ENCODE results near the gene VPS72.
A peak's percentile ranks its signal among the peaks of the same experiment; 100 is the strongest.

VPS72 gene

DNA sequence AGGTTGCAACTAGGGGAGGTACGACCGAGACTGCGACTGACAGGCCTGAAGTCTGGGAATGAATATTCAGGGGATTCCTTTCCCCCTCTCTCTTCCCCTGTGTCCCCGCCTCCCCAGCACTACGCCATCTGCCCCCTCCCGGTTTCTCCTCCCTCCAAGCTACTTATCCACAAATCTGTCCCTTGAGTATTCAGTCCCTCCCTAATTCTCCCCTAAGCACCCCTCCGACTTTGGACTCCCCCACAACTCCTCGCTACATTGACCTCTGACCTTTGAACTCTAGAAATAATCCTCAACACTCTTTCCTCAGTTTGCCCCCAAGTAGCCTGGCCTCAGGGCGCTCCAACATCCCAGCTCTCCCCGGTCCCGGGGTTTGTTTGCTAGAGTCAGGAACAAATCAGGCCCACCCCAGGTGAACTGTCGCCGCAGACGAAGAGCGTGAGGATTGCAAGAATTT lies 24.7 kb downstream of the VPS72 start:
- FAIRE-seq = no peak

GRCh38 chr1:151164732-151165280 lies 25.2 kb downstream of the VPS72 start:
- FAIRE-seq (no peak), DNase-seq (ENCODE audit: insufficient read length, low spot score) (no peak)
- TF ChIP-seq POU2F2 (IDR thresholded peaks at IDR 0.05; ENCODE audit: low read depth, low read length) = no peak
- TF ChIP-seq POLR2A (IDR thresholded peaks at IDR 0.05; ENCODE audit: low read depth, low read length) = no peak
- TF ChIP-seq PAX5 (IDR thresholded peaks at IDR 0.05; ENCODE audit: insufficient read depth, low read length, severe bottlenecking) = no peak
- TF ChIP-seq TAF1 (IDR thresholded peaks at IDR 0.05; ENCODE audit: low read depth, low read length) = no peak
- TF ChIP-seq SPI1 (IDR thresholded peaks at IDR 0.05; ENCODE audit: low read depth, low read length) = no peak
- TF ChIP-seq POLR2AphosphoS5 (IDR thresholded peaks at IDR 0.05; ENCODE audit: low read depth, low read length) = no peak

More for the DNA sequence above, 24.7 kb downstream of the VPS72 start:
- TF ChIP-seq PAX5 (IDR thresholded peaks at IDR 0.05; ENCODE audit: insufficient read depth, low read length, severe bottlenecking) (no peak), TAF1 (IDR thresholded peaks at IDR 0.05; ENCODE audit: low read depth, low read length) (no peak), POLR2AphosphoS5 (IDR thresholded peaks at IDR 0.05; ENCODE audit: low read depth, low read length) (no peak), SPI1 (IDR thresholded peaks at IDR 0.05; ENCODE audit: low read depth, low read length) (no peak), POU2F2 (IDR thresholded peaks at IDR 0.05; ENCODE audit: low read depth, low read length) (no peak), POLR2A (IDR thresholded peaks at IDR 0.05; ENCODE audit: low read depth, low read length) (no peak)
- no peak for DNase-seq (ENCODE audit: insufficient read length, low spot score)

- peak; percentile 86 for TF ChIP-seq SPI1 (IDR thresholded peaks at IDR 0.05; ENCODE audit: low read depth, low read length)
- no peak for TF ChIP-seq TAF1 (IDR thresholded peaks at IDR 0.05; ENCODE audit: low read depth, low read length)
- no peak for TF ChIP-seq POLR2AphosphoS5 (IDR thresholded peaks at IDR 0.05; ENCODE audit: low read depth, low read length)
- no peak for TF ChIP-seq PAX5 (IDR thresholded peaks at IDR 0.05; ENCODE audit: insufficient read depth, low read length, severe bottlenecking)
- TF ChIP-seq POU2F2 (IDR thresholded peaks at IDR 0.05; ENCODE audit: low read depth, low read length) = no peak
- no peak for FAIRE-seq
These were observed 30.6 kb downstream of the VPS72 start for GRCh38 chr1:151159373-151159772.

GRCh38 chr1:151158751-151159251 lies 31.2 kb downstream of the VPS72 start:
- no peak for TF ChIP-seq POU2F2 (IDR thresholded peaks at IDR 0.05; ENCODE audit: low read depth, low read length)
- no peak for TF ChIP-seq POLR2AphosphoS5 (IDR thresholded peaks at IDR 0.05; ENCODE audit: low read depth, low read length)
- no peak for TF ChIP-seq PAX5 (IDR thresholded peaks at IDR 0.05; ENCODE audit: insufficient read depth, low read length, severe bottlenecking)
- no peak for TF ChIP-seq SPI1 (IDR thresholded peaks at IDR 0.05; ENCODE audit: low read depth, low read length)
- no peak for TF ChIP-seq TAF1 (IDR thresholded peaks at IDR 0.05; ENCODE audit: low read depth, low read length)
- no peak for TF ChIP-seq POLR2A (IDR thresholded peaks at IDR 0.05; ENCODE audit: low read depth, low read length)
- FAIRE-seq (no peak), DNase-seq (ENCODE audit: insufficient read length, low spot score) (no peak)

More at GRCh38 chr1:151159373-151159772, 30.6 kb downstream of the VPS72 start:
- no peak for DNase-seq (ENCODE audit: insufficient read length, low spot score)

DNA sequence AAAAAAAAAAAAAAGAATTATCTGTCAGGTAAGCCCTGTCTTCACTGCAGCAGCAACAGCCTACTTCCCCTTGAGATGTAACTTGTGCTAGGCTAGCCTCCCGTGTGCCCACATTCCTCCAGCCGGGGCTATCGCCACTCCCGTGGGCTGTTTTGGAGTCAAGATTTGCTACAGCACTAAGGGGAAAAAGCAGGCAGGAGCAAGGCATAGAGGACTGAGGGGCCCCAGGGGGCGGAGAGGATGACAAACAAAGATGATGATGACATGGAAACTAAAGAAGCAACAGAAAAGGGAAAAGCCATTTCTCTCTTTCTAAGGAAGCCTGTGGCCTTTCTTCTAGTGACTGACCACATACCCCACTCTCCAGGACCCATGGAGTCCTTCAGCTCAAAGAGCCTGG lies 31.7 kb downstream of the VPS72 start:
- FAIRE-seq (no peak), DNase-seq (ENCODE audit: insufficient read length, low spot score) (no peak)
- TF ChIP-seq POU2F2 (IDR thresholded peaks at IDR 0.05; ENCODE audit: low read depth, low read length) (no peak), PAX5 (IDR thresholded peaks at IDR 0.05; ENCODE audit: insufficient read depth, low read length, severe bottlenecking) (no peak), TAF1 (IDR thresholded peaks at IDR 0.05; ENCODE audit: low read depth, low read length) (no peak), POLR2A (IDR thresholded peaks at IDR 0.05; ENCODE audit: low read depth, low read length) (no peak), SPI1 (IDR thresholded peaks at IDR 0.05; ENCODE audit: low read depth, low read length) (no peak), POLR2AphosphoS5 (IDR thresholded peaks at IDR 0.05; ENCODE audit: low read depth, low read length) (no peak)

- TF ChIP-seq SPI1 (IDR thresholded peaks at IDR 0.05; ENCODE audit: low read depth, low read length) = 0 out of 2 replicates have a peak, but pooled peaks have one; percentile 6
- no peak for TF ChIP-seq PAX5 (IDR thresholded peaks at IDR 0.05; ENCODE audit: insufficient read depth, low read length, severe bottlenecking)
- TF ChIP-seq POLR2A (IDR thresholded peaks at IDR 0.05; ENCODE audit: low read depth, low read length) = peak; percentile 70; the same call in 1 of the 2 replicates
- FAIRE-seq (peak; percentile 78), DNase-seq (ENCODE audit: insufficient read length, low spot score) (no peak)
These were observed 32.9 kb downstream of the VPS72 start for GRCh38 chr1:151157067-151157531.

DNA sequence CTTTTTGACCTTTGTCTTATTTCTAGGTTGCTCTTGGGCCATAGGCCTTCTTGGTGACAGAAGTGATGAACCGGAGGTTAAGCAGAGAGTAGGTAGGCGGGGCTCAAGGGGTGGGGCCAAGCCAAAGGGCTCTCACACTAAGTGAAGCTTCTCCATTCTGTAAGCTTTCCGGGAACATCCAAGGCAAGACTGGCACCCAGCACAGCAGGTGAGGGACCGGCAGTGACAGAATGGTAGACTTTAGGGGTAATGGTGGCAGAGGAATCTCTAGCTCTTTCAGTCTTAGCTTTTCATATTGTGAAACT lies 33.5 kb downstream of the VPS72 start, which contains the start of gene TNFAIP8L2:
TSS of gene TNFAIP8L2 (plus strand) at position 135 of the 305 bp plus-strand sequence. CDS start 2,049 bp downstream, outside the sequence.
- FAIRE-seq = peak; percentile 76
- TF ChIP-seq TAF1 (IDR thresholded peaks at IDR 0.05; ENCODE audit: low read depth, low read length) = no peak
- TF ChIP-seq SPI1 (IDR thresholded peaks at IDR 0.05; ENCODE audit: low read depth, low read length) = no peak
- no peak for TF ChIP-seq POLR2AphosphoS5 (IDR thresholded peaks at IDR 0.05; ENCODE audit: low read depth, low read length)
- TF ChIP-seq POLR2A (IDR thresholded peaks at IDR 0.05; ENCODE audit: low read depth, low read length) = no peak
- no peak for TF ChIP-seq PAX5 (IDR thresholded peaks at IDR 0.05; ENCODE audit: insufficient read depth, low read length, severe bottlenecking)
- TF ChIP-seq POU2F2 (IDR thresholded peaks at IDR 0.05; ENCODE audit: low read depth, low read length) = no peak
- DNase-seq (ENCODE audit: insufficient read length, low spot score) = no peak

- DNase-seq (ENCODE audit: insufficient read length, low spot score) = no peak
- FAIRE-seq = no peak
- no peak for TF ChIP-seq POLR2A (IDR thresholded peaks at IDR 0.05; ENCODE audit: low read depth, low read length)
These were observed 42.3 kb downstream of the VPS72 start for GRCh38 chr1:151147665-151148064.

DNA sequence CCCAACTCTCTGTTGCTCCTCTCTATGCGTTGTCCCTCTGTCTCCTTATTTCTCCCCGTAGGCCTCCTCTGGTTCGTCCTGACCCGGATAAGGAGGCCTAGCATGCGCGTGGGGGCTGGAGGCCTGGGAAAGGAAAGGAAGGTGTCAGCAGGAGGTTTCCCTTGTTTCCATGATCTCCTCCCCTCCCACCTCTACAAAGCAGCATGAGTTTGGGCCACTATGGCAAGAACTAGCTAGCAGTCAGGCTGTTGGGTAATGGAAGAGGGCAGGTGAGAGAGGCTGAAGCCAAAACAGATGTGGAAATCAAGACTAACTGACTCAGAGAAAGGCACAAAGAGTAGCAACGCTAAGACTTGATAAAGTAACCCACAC lies 42.9 kb downstream of the VPS72 start:
- no peak for DNase-seq (ENCODE audit: insufficient read length, low spot score)
- TF ChIP-seq SPI1 (IDR thresholded peaks at IDR 0.05; ENCODE audit: low read depth, low read length) = no peak
- no peak for TF ChIP-seq POU2F2 (IDR thresholded peaks at IDR 0.05; ENCODE audit: low read depth, low read length)
- no peak for TF ChIP-seq TAF1 (IDR thresholded peaks at IDR 0.05; ENCODE audit: low read depth, low read length)
- TF ChIP-seq POLR2AphosphoS5 (IDR thresholded peaks at IDR 0.05; ENCODE audit: low read depth, low read length) = no peak
- TF ChIP-seq PAX5 (IDR thresholded peaks at IDR 0.05; ENCODE audit: insufficient read depth, low read length, severe bottlenecking) = no peak
- TF ChIP-seq POLR2A (IDR thresholded peaks at IDR 0.05; ENCODE audit: low read depth, low read length) = no peak
- peak; percentile 69 for FAIRE-seq

All from GM12891 (cell line).